Liver (tissue), 3 donors: ENCODE measurements around the gene DFFB.

ENCODE experiments used
- EGR1 ChIP-seq, 2 donors: IDR thresholded peaks; 2 replicates each; pipeline ENCODE4 v1.6.1; 2016 to 2018; ENCODE audit warnings: antibody characterized with exemption in 2 of 2, low read depth in 2 of 2
- FOXA1 ChIP-seq: IDR thresholded peaks from 2 replicates; pipeline ENCODE4 v1.6.1; 2016; ENCODE audit warnings: antibody characterized with exemption
- GABPA ChIP-seq, 2 donors: IDR thresholded peaks in 1 of 2; conservative IDR thresholded peaks in 1 of 2; 2 replicates each; pipeline ENCODE4 v1.6.1; 2016; ENCODE audit warnings: antibody characterized with exemption in 2 of 2, mild to moderate bottlenecking in 1 of 2, moderate library complexity in 1 of 2
- RAD21 ChIP-seq, 2 donors: IDR thresholded peaks; 2 replicates each; pipeline ENCODE4 v1.6.1; 2016; ENCODE audit warnings: antibody characterized with exemption in 2 of 2, mild to moderate bottlenecking in 2 of 2
- YY1 ChIP-seq: IDR thresholded peaks from 2 replicates; pipeline ENCODE4 v1.6.1; 2016; ENCODE audit warnings: antibody characterized with exemption, mild to moderate bottlenecking
- TF ChIP-seq, protein P1 (sequence below): fragments of 150-350 bp; IDR thresholded peaks from 2 replicates; pipeline ENCODE4 v1.5.1; 2017; ENCODE audit warnings: improper control_type of control experiment, low read depth, low read length; ENCODE audit not compliant: missing input control
- TF ChIP-seq, protein P2 (sequence below): IDR thresholded peaks from 2 replicates; pipeline ENCODE4 v1.6.1; 2016; ENCODE audit warnings: antibody characterized with exemption, mild to moderate bottlenecking
- TF ChIP-seq, protein P3 (sequence below): IDR thresholded peaks from 2 replicates; pipeline ENCODE4 v1.6.1; 2016; ENCODE audit warnings: antibody characterized with exemption
- TF ChIP-seq, protein P4 (sequence below): IDR thresholded peaks from 2 replicates; pipeline ENCODE4 v1.6.1; 2016; ENCODE audit warnings: antibody characterized with exemption
- donor health status: healthy.
- donor health status: healthy.

DNA sequence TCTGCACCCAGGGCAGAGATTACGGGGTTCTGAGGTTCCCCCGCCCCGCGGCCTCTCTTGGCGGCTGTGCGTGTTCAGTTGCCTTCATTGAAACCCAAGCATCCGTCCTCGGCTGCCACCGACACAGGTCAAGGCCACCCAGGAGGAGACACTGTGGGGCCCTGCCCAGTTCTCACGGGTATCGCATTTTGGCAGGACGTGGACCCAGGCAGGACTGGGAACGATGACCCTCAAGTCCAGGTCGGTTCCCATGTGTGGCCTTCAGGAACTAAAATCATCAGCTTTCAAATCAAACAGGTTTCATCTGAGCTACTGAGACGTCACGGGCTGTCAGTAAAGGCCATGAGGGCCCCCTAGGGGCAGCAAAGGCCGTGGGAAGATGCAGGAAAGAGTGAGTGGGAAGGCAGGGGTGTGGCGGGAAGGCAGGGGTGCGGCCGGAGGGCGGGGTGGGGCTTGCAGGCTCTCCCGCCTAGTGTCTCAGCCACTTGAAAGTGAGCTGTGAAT is 49.8 kb downstream of the DFFB start:
- TF ChIP-seq, protein P1, sequence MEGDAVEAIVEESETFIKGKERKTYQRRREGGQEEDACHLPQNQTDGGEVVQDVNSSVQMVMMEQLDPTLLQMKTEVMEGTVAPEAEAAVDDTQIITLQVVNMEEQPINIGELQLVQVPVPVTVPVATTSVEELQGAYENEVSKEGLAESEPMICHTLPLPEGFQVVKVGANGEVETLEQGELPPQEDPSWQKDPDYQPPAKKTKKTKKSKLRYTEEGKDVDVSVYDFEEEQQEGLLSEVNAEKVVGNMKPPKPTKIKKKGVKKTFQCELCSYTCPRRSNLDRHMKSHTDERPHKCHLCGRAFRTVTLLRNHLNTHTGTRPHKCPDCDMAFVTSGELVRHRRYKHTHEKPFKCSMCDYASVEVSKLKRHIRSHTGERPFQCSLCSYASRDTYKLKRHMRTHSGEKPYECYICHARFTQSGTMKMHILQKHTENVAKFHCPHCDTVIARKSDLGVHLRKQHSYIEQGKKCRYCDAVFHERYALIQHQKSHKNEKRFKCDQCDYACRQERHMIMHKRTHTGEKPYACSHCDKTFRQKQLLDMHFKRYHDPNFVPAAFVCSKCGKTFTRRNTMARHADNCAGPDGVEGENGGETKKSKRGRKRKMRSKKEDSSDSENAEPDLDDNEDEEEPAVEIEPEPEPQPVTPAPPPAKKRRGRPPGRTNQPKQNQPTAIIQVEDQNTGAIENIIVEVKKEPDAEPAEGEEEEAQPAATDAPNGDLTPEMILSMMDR: no peak
- no peak for TF ChIP-seq GABPA (IDR thresholded peaks at IDR 0.05 in 1 of 2, conservative IDR thresholded peaks at IDR 0.05 in 1 of 2)
- no peak for TF ChIP-seq YY1
- TF ChIP-seq, protein P2, sequence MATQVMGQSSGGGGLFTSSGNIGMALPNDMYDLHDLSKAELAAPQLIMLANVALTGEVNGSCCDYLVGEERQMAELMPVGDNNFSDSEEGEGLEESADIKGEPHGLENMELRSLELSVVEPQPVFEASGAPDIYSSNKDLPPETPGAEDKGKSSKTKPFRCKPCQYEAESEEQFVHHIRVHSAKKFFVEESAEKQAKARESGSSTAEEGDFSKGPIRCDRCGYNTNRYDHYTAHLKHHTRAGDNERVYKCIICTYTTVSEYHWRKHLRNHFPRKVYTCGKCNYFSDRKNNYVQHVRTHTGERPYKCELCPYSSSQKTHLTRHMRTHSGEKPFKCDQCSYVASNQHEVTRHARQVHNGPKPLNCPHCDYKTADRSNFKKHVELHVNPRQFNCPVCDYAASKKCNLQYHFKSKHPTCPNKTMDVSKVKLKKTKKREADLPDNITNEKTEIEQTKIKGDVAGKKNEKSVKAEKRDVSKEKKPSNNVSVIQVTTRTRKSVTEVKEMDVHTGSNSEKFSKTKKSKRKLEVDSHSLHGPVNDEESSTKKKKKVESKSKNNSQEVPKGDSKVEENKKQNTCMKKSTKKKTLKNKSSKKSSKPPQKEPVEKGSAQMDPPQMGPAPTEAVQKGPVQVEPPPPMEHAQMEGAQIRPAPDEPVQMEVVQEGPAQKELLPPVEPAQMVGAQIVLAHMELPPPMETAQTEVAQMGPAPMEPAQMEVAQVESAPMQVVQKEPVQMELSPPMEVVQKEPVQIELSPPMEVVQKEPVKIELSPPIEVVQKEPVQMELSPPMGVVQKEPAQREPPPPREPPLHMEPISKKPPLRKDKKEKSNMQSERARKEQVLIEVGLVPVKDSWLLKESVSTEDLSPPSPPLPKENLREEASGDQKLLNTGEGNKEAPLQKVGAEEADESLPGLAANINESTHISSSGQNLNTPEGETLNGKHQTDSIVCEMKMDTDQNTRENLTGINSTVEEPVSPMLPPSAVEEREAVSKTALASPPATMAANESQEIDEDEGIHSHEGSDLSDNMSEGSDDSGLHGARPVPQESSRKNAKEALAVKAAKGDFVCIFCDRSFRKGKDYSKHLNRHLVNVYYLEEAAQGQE: no peak
- TF ChIP-seq, protein P3, sequence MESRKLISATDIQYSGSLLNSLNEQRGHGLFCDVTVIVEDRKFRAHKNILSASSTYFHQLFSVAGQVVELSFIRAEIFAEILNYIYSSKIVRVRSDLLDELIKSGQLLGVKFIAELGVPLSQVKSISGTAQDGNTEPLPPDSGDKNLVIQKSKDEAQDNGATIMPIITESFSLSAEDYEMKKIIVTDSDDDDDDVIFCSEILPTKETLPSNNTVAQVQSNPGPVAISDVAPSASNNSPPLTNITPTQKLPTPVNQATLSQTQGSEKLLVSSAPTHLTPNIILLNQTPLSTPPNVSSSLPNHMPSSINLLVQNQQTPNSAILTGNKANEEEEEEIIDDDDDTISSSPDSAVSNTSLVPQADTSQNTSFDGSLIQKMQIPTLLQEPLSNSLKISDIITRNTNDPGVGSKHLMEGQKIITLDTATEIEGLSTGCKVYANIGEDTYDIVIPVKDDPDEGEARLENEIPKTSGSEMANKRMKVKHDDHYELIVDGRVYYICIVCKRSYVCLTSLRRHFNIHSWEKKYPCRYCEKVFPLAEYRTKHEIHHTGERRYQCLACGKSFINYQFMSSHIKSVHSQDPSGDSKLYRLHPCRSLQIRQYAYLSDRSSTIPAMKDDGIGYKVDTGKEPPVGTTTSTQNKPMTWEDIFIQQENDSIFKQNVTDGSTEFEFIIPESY: no peak
- TF ChIP-seq EGR1 (IDR thresholded peaks at IDR 0.05; ENCODE audit: low read depth in 2 of 2): no peak
- TF ChIP-seq RAD21 (IDR thresholded peaks at IDR 0.05): peak; percentile 5 to 7
- TF ChIP-seq FOXA1: no peak
- TF ChIP-seq, protein P4, sequence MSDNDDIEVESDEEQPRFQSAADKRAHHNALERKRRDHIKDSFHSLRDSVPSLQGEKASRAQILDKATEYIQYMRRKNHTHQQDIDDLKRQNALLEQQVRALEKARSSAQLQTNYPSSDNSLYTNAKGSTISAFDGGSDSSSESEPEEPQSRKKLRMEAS: no peak
